Colonic mucosa (tissue), 4 donors: ENCODE measurements around the gene LAMA5. TPM values are rescaled to one million over a fixed set of nuclear protein-coding genes. Genes with fewer than 3 reads are reported as not detected.

Experiments used
- DNase-seq: peaks from one replicate; pipeline ENCODE4 v3.0.0-alpha.2; 2020
- H3K27ac ChIP-seq: fragments of 200-600 bp; one replicate; pipeline ENCODE4 v1.8.0; 2021
- H3K27me3 ChIP-seq: fragments of 200-600 bp; one replicate; pipeline ENCODE4 v1.8.0; 2021
- H3K36me3 ChIP-seq: fragments of 200-600 bp; one replicate; pipeline ENCODE4 v1.8.0; 2021
- H3K4me1 ChIP-seq: fragments of 200-600 bp; one replicate; pipeline ENCODE4 v1.8.0; 2021; ENCODE audit warnings: mild to moderate bottlenecking
- H3K4me3 ChIP-seq: fragments of 200-600 bp; one replicate; pipeline ENCODE4 v1.8.0; 2021
- H3K9ac ChIP-seq, 2 donors: one replicate each; pipeline ENCODE4 v1.7.0; 2013; ENCODE audit warnings: control low read depth in 2 of 2, low read depth in 2 of 2, low read length in 2 of 2
- H3K9me3 ChIP-seq: fragments of 200-600 bp; one replicate; pipeline ENCODE4 v1.8.0; 2021
- CTCF ChIP-seq: fragments of 200-600 bp; IDR thresholded peaks from one replicate; pipeline ENCODE4 v1.8.0; 2022; ENCODE audit warnings: antibody characterized with exemption, mild to moderate bottlenecking
- intact Hi-C: fragments of 100-400 bp; cut with DNase I; formaldehyde crosslinking; loops from one replicate; pipeline ENCODE4 v1.14.1; 2022
- total RNA-seq, 2 donors: library from RNA; stranded (reverse); fragmentation: NEBNext Ultra II Directional in 1 of 2; extraction: Animal tissue kit (Norgen Biotek cat#: 25700) in 1 of 2; gene quantifications; one replicate each; pipeline ENCODE4 v1.2.1, GENCODE V29; 2021
- donor health status: healthy.
- donor health status: DM: no; HTN: no; CAD: no.
- donor health status: DM: no; HTN: no; CAD: no.

Gene LAMA5
- total RNA-seq, 2 donors from 2014 or later: 32.5 to 35.5 TPM

- Histone ChIP-seq H3K27ac (no peak overlapping the region), H3K9ac (no peak overlapping the region), H3K27me3 (no peaks in the 10 kb centered on the region), H3K36me3 (peaks cover 1% of the 10 kb centered on the region), H3K4me3 (peak overlapping the region; percentile 81), H3K9me3 (no peaks in the 10 kb centered on the region), H3K4me1 (peaks cover 18% of the 10 kb centered on the region)
- no peak for DNase-seq
- intact Hi-C loops: loop anchor here (5.0 to 10.0 kb wide), 2 partner anchors 81 to 194 kb away; no protein-coding TSS in a partner anchor
- no peak for TF ChIP-seq CTCF
Measured at GRCh38 chr20:62301111-62301668, 65.9 kb downstream of the LAMA5 start.

GRCh38 chr20:62300319-62300718 lies 66.8 kb downstream of the LAMA5 start:
- Histone ChIP-seq H3K9ac (no peak overlapping the region), H3K4me1 (peaks cover 14% of the 10 kb centered on the region), H3K27me3 (no peaks in the 10 kb centered on the region), H3K9me3 (no peaks in the 10 kb centered on the region), H3K36me3 (no peaks in the 10 kb centered on the region), H3K27ac (no peak overlapping the region), H3K4me3 (no peak overlapping the region)
- intact Hi-C loops: loop anchor here (5.0 to 10.0 kb wide), 2 partner anchors 82 to 194 kb away; no protein-coding TSS in a partner anchor
- no peak for TF ChIP-seq CTCF
- no peak for DNase-seq

- Histone ChIP-seq H3K27me3 (no peaks in the 10 kb centered on the region), H3K9ac (no peak overlapping the region), H3K4me1 (peaks cover 9% of the 10 kb centered on the region), H3K36me3 (no peaks in the 10 kb centered on the region), H3K4me3 (no peak overlapping the region), H3K27ac (no peak overlapping the region), H3K9me3 (no peaks in the 10 kb centered on the region)
- TF ChIP-seq CTCF: no peak
- intact Hi-C loops: loop anchor here (5.0 to 10.0 kb wide), 2 partner anchors 83 to 195 kb away; no protein-coding TSS in a partner anchor
- no peak for DNase-seq
Measured at GRCh38 chr20:62299666-62300236, 67.4 kb downstream of the LAMA5 start.

- no peak for TF ChIP-seq CTCF
- H3K4me1 ChIP-seq: no peaks in the 10 kb centered on the region
- no peak for DNase-seq
- no peak overlapping the region for H3K4me3 ChIP-seq
- no peaks in the 10 kb centered on the region for H3K9me3 ChIP-seq
- no peaks in the 10 kb centered on the region for H3K27me3 ChIP-seq
- no peak overlapping the region for H3K9ac ChIP-seq
- intact Hi-C loops: no loop called here
- no peak overlapping the region for H3K27ac ChIP-seq
- H3K36me3 ChIP-seq: no peaks in the 10 kb centered on the region
Measured at GRCh38 chr20:62298577-62299249, 68.4 kb downstream of the LAMA5 start.

GRCh38 chr20:62297449-62298227 lies 69.5 kb downstream of the LAMA5 start:
- no peaks in the 10 kb centered on the region for H3K36me3 ChIP-seq
- no peak overlapping the region for H3K9ac ChIP-seq
- no peak for DNase-seq
- intact Hi-C loops: no loop called here
- H3K27me3 ChIP-seq: no peaks in the 10 kb centered on the region
- no peaks in the 10 kb centered on the region for H3K9me3 ChIP-seq
- no peak for TF ChIP-seq CTCF
- H3K4me1 ChIP-seq: no peaks in the 10 kb centered on the region
- no peak overlapping the region for H3K27ac ChIP-seq
- H3K4me3 ChIP-seq: no peak overlapping the region
